Mammary epithelial cell (primary cell): ENCODE results near the gene DENND1A.

Experiments used
- CTCF ChIP-seq, 2 donors: IDR thresholded peaks in 1 of 2; conservative IDR thresholded peaks in 1 of 2; 2 replicates each; pipeline ENCODE4 v1.5.1; 2011 to 2012; ENCODE audit warnings: inconsistent platforms in 2 of 2, low read length in 2 of 2, mild to moderate bottlenecking in 2 of 2, control low read depth in 1 of 2, low read depth in 1 of 2; ENCODE audit not compliant: insufficient read depth in 1 of 2; ENCODE audit errors: extremely low read depth in 1 of 2
- EZH2 ChIP-seq: IDR thresholded peaks from 2 replicates; pipeline ENCODE4 v1.6.1; 2012; ENCODE audit warnings: low read length, inconsistent platforms, borderline replicate concordance

GRCh38 chr9:123591283-123591682 is 338.6 kb downstream of the DENND1A start:
- TF ChIP-seq CTCF (conservative IDR thresholded peaks at IDR 0.05 in 1 of 2, IDR thresholded peaks at IDR 0.05 in 1 of 2; ENCODE audit: extremely low read depth in 1 of 2, insufficient read depth in 1 of 2, low read depth in 1 of 2, low read length in 2 of 2): no peak
- TF ChIP-seq EZH2: no peak
